HEK293 (cell line): Measurements from ENCODE around the gene RNF224.

ENCODE experiments used
- GLIS1 ChIP-seq: fragments of 450-650 bp; formaldehyde crosslinking; IDR thresholded peaks from 2 replicates; pipeline ENCODE4 v1.5.1; 2016; ENCODE audit warnings: missing biosample characterization, missing genetic modification characterization
- GLIS2 ChIP-seq: fragments of 450-650 bp; formaldehyde crosslinking; IDR thresholded peaks from 2 replicates; pipeline ENCODE4 v1.5.1; 2016; ENCODE audit warnings: missing biosample characterization, missing genetic modification characterization
- KLF16 ChIP-seq: fragments of 450-650 bp; formaldehyde crosslinking; IDR thresholded peaks from 2 replicates; pipeline ENCODE4 v1.5.1; 2017; ENCODE audit warnings: missing biosample characterization, missing genetic modification characterization
- KLF9 ChIP-seq: fragments of 450-650 bp; formaldehyde crosslinking; IDR thresholded peaks from 2 replicates; pipeline ENCODE4 v1.5.1; 2016; ENCODE audit warnings: missing biosample characterization, missing genetic modification characterization, low read depth
- MYNN ChIP-seq: fragments of 450-650 bp; formaldehyde crosslinking; IDR thresholded peaks from 2 replicates; pipeline ENCODE4 v1.5.1; 2016; ENCODE audit warnings: missing biosample characterization, missing genetic modification characterization, borderline replicate concordance
- PRDM2 ChIP-seq: fragments of 450-650 bp; formaldehyde crosslinking; IDR thresholded peaks from 2 replicates; pipeline ENCODE4 v1.5.1; 2016; ENCODE audit warnings: missing biosample characterization, missing genetic modification characterization, borderline replicate concordance
- PRDM4 ChIP-seq: fragments of 450-650 bp; formaldehyde crosslinking; IDR thresholded peaks from 2 replicates; pipeline ENCODE4 v1.5.1; 2017; ENCODE audit warnings: missing biosample characterization, missing genetic modification characterization
- SALL2 ChIP-seq: fragments of 450-650 bp; formaldehyde crosslinking; IDR thresholded peaks from 2 replicates; pipeline ENCODE4 v1.5.0; 2017; ENCODE audit warnings: missing biosample characterization, mild to moderate bottlenecking, missing genetic modification characterization, borderline replicate concordance
- YY1 ChIP-seq: fragments of 450-650 bp; formaldehyde crosslinking; IDR thresholded peaks from 2 replicates; pipeline ENCODE4 v1.5.1; 2018; ENCODE audit warnings: missing biosample characterization, missing genetic modification characterization
- ZBTB10 ChIP-seq: fragments of 450-650 bp; formaldehyde crosslinking; IDR thresholded peaks from 2 replicates; pipeline ENCODE4 v1.5.1; 2016; ENCODE audit warnings: missing biosample characterization, missing genetic modification characterization
- ZNF157 ChIP-seq: fragments of 450-650 bp; formaldehyde crosslinking; IDR thresholded peaks from 2 replicates; pipeline ENCODE4 v1.5.1; 2016; ENCODE audit warnings: missing biosample characterization, missing genetic modification characterization
- ZNF175 ChIP-seq: fragments of 450-650 bp; formaldehyde crosslinking; IDR thresholded peaks from 2 replicates; pipeline ENCODE4 v1.5.1; 2016; ENCODE audit warnings: missing biosample characterization, missing genetic modification characterization
- ZNF274 ChIP-seq, 2 experiments: fragments of 200-500 bp in 1 of 2; fragments of 450-650 bp in 1 of 2; sonication (Bioruptor generic) in 1 of 2; formaldehyde crosslinking in 1 of 2; IDR thresholded peaks; 2 replicates each; pipeline versions ENCODE4 v1.5.1 to v1.6.1; 2014 to 2016; ENCODE audit warnings: borderline replicate concordance in 1 of 2, inconsistent platforms in 1 of 2, low read length in 1 of 2, missing biosample characterization in 1 of 2, missing genetic modification characterization in 1 of 2
- ZNF280C ChIP-seq: fragments of 450-650 bp; formaldehyde crosslinking; IDR thresholded peaks from 2 replicates; pipeline ENCODE4 v1.5.1; 2016; ENCODE audit warnings: missing biosample characterization, missing genetic modification characterization
- ZNF423 ChIP-seq: fragments of 450-650 bp; formaldehyde crosslinking; IDR thresholded peaks from 2 replicates; pipeline ENCODE4 v1.5.1; 2016; ENCODE audit warnings: missing biosample characterization, missing genetic modification characterization
- ZNF48 ChIP-seq: fragments of 450-650 bp; formaldehyde crosslinking; IDR thresholded peaks from 2 replicates; pipeline ENCODE4 v1.5.1; 2016; ENCODE audit warnings: missing biosample characterization, missing genetic modification characterization
- ZNF510 ChIP-seq: fragments of 450-650 bp; formaldehyde crosslinking; IDR thresholded peaks from 2 replicates; pipeline ENCODE4 v1.5.1; 2018; ENCODE audit warnings: mild to moderate bottlenecking, missing genetic modification characterization, missing biosample characterization; ENCODE audit not compliant: insufficient replicate concordance
- ZNF747 ChIP-seq: fragments of 450-650 bp; formaldehyde crosslinking; IDR thresholded peaks from 2 replicates; pipeline ENCODE4 v1.5.1; 2016; ENCODE audit warnings: missing biosample characterization, missing genetic modification characterization
- ZNF76 ChIP-seq: fragments of 450-650 bp; formaldehyde crosslinking; IDR thresholded peaks from 2 replicates; pipeline ENCODE4; 2016; ENCODE audit warnings: low read depth, missing biosample characterization, missing genetic modification characterization, borderline replicate concordance
- ZNF791 ChIP-seq: fragments of 450-650 bp; formaldehyde crosslinking; IDR thresholded peaks from 2 replicates; pipeline ENCODE4 v1.5.1; 2016; ENCODE audit warnings: missing biosample characterization, missing genetic modification characterization
- ZNF830 ChIP-seq: fragments of 450-650 bp; IDR thresholded peaks from 2 replicates; pipeline ENCODE4 v1.5.0; 2018; ENCODE audit warnings: missing biosample characterization, missing genetic modification characterization, low read depth, mild to moderate bottlenecking, moderate library complexity
- ZNF843 ChIP-seq: fragments of 450-650 bp; formaldehyde crosslinking; IDR thresholded peaks from 2 replicates; pipeline ENCODE4 v1.5.1; 2016; ENCODE audit warnings: missing biosample characterization, missing genetic modification characterization
- ZSCAN18 ChIP-seq: fragments of 450-650 bp; formaldehyde crosslinking; IDR thresholded peaks from 2 replicates; pipeline ENCODE4 v1.5.1; 2016; ENCODE audit warnings: missing biosample characterization, missing genetic modification characterization

Gene RNF224

GRCh38 chr9:137243626-137244485 lies 16.6 kb downstream of the RNF224 start (continued):
- no peak for TF ChIP-seq MYNN
- TF ChIP-seq PRDM4, result no peak
- no peak for TF ChIP-seq ZNF48 (tag by site-specific recombination)
- TF ChIP-seq GLIS1 (tag by site-specific recombination), result peak; percentile 69
- no peak for TF ChIP-seq PRDM2 (tag by site-specific recombination)
- TF ChIP-seq ZNF76 (tag by site-specific recombination), result no peak; the same call in 1 of the 2 replicates
- peak; percentile 54; the same call in 1 of the 2 replicates for TF ChIP-seq ZBTB10 (tag by site-specific recombination)
- 0 out of 2 replicates have a peak, but pooled peaks have one; percentile 11 for TF ChIP-seq KLF9
- TF ChIP-seq ZNF157 (tag by site-specific recombination), result no peak
- no peak for TF ChIP-seq ZNF510 (tag by site-specific recombination)
- TF ChIP-seq ZNF843, result no peak
- TF ChIP-seq ZNF175 (tag by site-specific recombination), result no peak
- no peak for TF ChIP-seq ZNF830 (tag by site-specific recombination)
- peak; percentile 81 for TF ChIP-seq GLIS2
- no peak for TF ChIP-seq ZNF280C (tag by site-specific recombination)
- TF ChIP-seq ZNF274 (IDR thresholded peaks at IDR 0.05; ENCODE audit: low read length), result no peak
- TF ChIP-seq ZNF274 (tag by site-specific recombination; IDR thresholded peaks at IDR 0.05; ENCODE audit: borderline replicate concordance), result no peak
- TF ChIP-seq KLF16 (tag by site-specific recombination), result no peak
- TF ChIP-seq ZSCAN18 (tag by site-specific recombination), result no peak
- TF ChIP-seq ZNF747 (tag by site-specific recombination), result no peak
- TF ChIP-seq ZNF423 (tag by site-specific recombination), result 0 out of 2 replicates have a peak, but pooled peaks have one; percentile 9
- TF ChIP-seq ZNF791 (tag by site-specific recombination), result no peak
- no peak for TF ChIP-seq SALL2 (tag by site-specific recombination)
- no peak for TF ChIP-seq YY1
